Subcutaneous adipose tissue (tissue), 4 donors: Measurements from ENCODE around the gene MYBBP1A. TPM values are rescaled to one million over a fixed set of nuclear protein-coding genes. Genes with fewer than 3 reads are reported as not detected.

ENCODE experiments used
- CTCF ChIP-seq: fragments of 450-650 bp; IDR thresholded peaks from one replicate; pipeline ENCODE4 v1.5.1; 2016; ENCODE audit warnings: low read depth, mild to moderate bottlenecking, control low read depth, antibody characterized with exemption, moderate library complexity
- total RNA-seq, 4 donors: library from RNA; depleted of rRNA; stranded (reverse); fragments of >200 nt; gene quantifications; one replicate each; pipeline ENCODE4 v1.1.0, GENCODE V29; 2016

The MYBBP1A gene
- total RNA-seq, 4 donors from 2014 or later = 16.5 to 34.7 (median 28.7) TPM

GRCh38 chr17:4499431-4500190 lies 55.6 kb downstream of the MYBBP1A start:
- TF ChIP-seq CTCF = no peak

- no peak for TF ChIP-seq CTCF
These were observed 56.5 kb downstream of the MYBBP1A start, which contains the start of gene SPNS2 for GRCh38 chr17:4498461-4499397. Gene SPNS2, plus strand, starts transcription at chr17:4498881. Its CDS starts 167 bp downstream, at chr17:4499048.

GRCh38 chr17:4497101-4497824 lies 57.9 kb downstream of the MYBBP1A start:
- TF ChIP-seq CTCF = no peak

- no peak for TF ChIP-seq CTCF
These were observed 62.2 kb downstream of the MYBBP1A start for GRCh38 chr17:4492721-4493561.

- TF ChIP-seq CTCF = no peak
These were observed 64.5 kb downstream of the MYBBP1A start for GRCh38 chr17:4490637-4491061.

- no peak for TF ChIP-seq CTCF
These were observed 65.0 kb downstream of the MYBBP1A start for GRCh38 chr17:4490109-4490591.
